K562 (cell line): ENCODE results near the gene CCDC186. TPM values are rescaled to one million over a fixed set of nuclear protein-coding genes. Genes with fewer than 3 reads are reported as not detected.

ENCODE experiments used
- ATAC-seq: fragments of 200-7000 bp; cut with Tn5 transposase; 3 replicates; pipeline ENCODE4 v1.9.1; 2020; ENCODE audit warnings: moderate library complexity
- BruUV-seq: library from RNA; stranded (reverse); fragments of 400-500 nt; replicated peaks from 2 replicates; lab custom pipeline; 2021; lab: Mats Ljungman, UMichigan
- CTCF ChIA-PET: fragments of 300-600 bp; formaldehyde crosslinking; extraction: SDS; loops from one replicate; lab custom pipeline; 2021; ENCODE audit warnings: low intra/inter-chr PET ratio; lab: Yijun Ruan, JAX
- POLR2A ChIA-PET: fragments of 300-600, 350-650 bp; sonication (Branson Sonifier 250); formaldehyde crosslinking; extraction: SDS; loops from one replicate; lab custom pipeline; 2021; ENCODE audit warnings: antibody characterized with exemption, inconsistent platforms; lab: Yijun Ruan, JAX
- DNase-seq, 4 experiments: peaks; one replicate each; pipeline versions ENCODE4 v3.0.0 to v3.0.0-alpha.2; 2011 to 2018; ENCODE audit warnings: low spot score in 3 of 4, mixed read lengths in 3 of 4; ENCODE audit errors: extremely low read depth in 1 of 4
- FAIRE-seq: peaks from 2 replicates; lab custom pipeline; 2011; peaks lifted over from hg19 to GRCh38; lab: Jason Lieb, UNC
- H2AFZ ChIP-seq: 2 replicates; pipeline ENCODE4 v1.6.0; 2011; ENCODE audit warnings: low read depth, low read length, control low read depth, inconsistent platforms
- H3K27ac ChIP-seq: fragments of 200-600 bp; 3 replicates; pipeline ENCODE4 v1.8.0; 2011; ENCODE audit warnings: low read depth, mild to moderate bottlenecking, control low read depth, inconsistent platforms, low read length, moderate library complexity, mixed read lengths; ENCODE audit errors: extremely low read depth
- H3K27me3 ChIP-seq, 2 experiments: fragments of 300-600 bp in 1 of 2; 2 replicates in 1 of 2; 3 replicates in 1 of 2; pipeline versions ENCODE4 v1.6.0 to v1.8.0; 2011; ENCODE audit warnings: inconsistent platforms in 2 of 2, low read length in 2 of 2, mild to moderate bottlenecking in 1 of 2, mixed read lengths in 1 of 2, moderate library complexity in 1 of 2; ENCODE audit not compliant: control insufficient read depth in 2 of 2, insufficient read depth in 2 of 2
- H3K36me3 ChIP-seq: fragments of 300-600 bp; 3 replicates; pipeline ENCODE4 v1.8.0; 2011; ENCODE audit warnings: mild to moderate bottlenecking, low read length, inconsistent platforms; ENCODE audit not compliant: control insufficient read depth, insufficient read depth
- H3K4me1 ChIP-seq, 2 experiments: fragments of 200-600 bp in 1 of 2; replicated peaks in 1 of 2; 2 replicates in 1 of 2; 3 replicates in 1 of 2; pipeline versions ENCODE4 v1.5.1 to v1.8.0; 2011; ENCODE audit warnings: inconsistent platforms in 2 of 2, low read length in 2 of 2, mild to moderate bottlenecking in 1 of 2, mixed read lengths in 1 of 2, moderate library complexity in 1 of 2; ENCODE audit not compliant: control insufficient read depth in 2 of 2, insufficient read depth in 2 of 2
- H3K4me2 ChIP-seq: 2 replicates; pipeline ENCODE4 v1.6.1; 2011; ENCODE audit warnings: low read length, control low read depth, inconsistent platforms, mixed read lengths; ENCODE audit not compliant: insufficient read depth
- H3K4me3 ChIP-seq: fragments of 200-600 bp; sonication (generic), shearing (Covaris generic); 2 replicates; pipeline ENCODE4 v1.5.1; 2016; ENCODE audit warnings: control low read depth, inconsistent platforms
- H3K79me2 ChIP-seq: fragments of 200-600 bp; 3 replicates; pipeline ENCODE4 v1.8.0; 2011; ENCODE audit warnings: low read length, inconsistent platforms; ENCODE audit not compliant: control insufficient read depth, insufficient read depth
- H3K9ac ChIP-seq, 2 experiments: 2 replicates each; pipeline versions ENCODE4 v1.6.0 to v1.6.1; 2011; ENCODE audit warnings: low read depth in 2 of 2, low read length in 2 of 2, control low read depth in 1 of 2, inconsistent platforms in 1 of 2, mild to moderate bottlenecking in 1 of 2, mixed read lengths in 1 of 2; ENCODE audit not compliant: insufficient read depth in 1 of 2
- H3K9me1 ChIP-seq: one replicate; pipeline ENCODE4 v1.6.0; 2011; ENCODE audit warnings: inconsistent platforms, mild to moderate bottlenecking, low read length, moderate library complexity; ENCODE audit not compliant: control insufficient read depth, insufficient read depth
- H3K9me3 ChIP-seq: replicated peaks from 2 replicates; pipeline ENCODE4 v1.5.1; 2011; ENCODE audit warnings: low read depth, low read length, inconsistent platforms; ENCODE audit not compliant: control insufficient read depth, insufficient read depth
- H4K20me1 ChIP-seq: replicated peaks from 2 replicates; pipeline ENCODE4 v1.6.1; 2011; ENCODE audit warnings: low read length, inconsistent platforms, mixed read lengths; ENCODE audit not compliant: control insufficient read depth, insufficient read depth
- CCAR2 ChIP-seq: fragments of 200-400 bp; formaldehyde crosslinking; IDR thresholded peaks from 2 replicates; pipeline ENCODE4 v1.6.1; 2017; ENCODE audit warnings: mild to moderate bottlenecking, low read depth, low read length
- HEY1 ChIP-seq: fragments of 250-450 bp; sonication (Bioruptor Pico); IDR thresholded peaks from 2 replicates; pipeline ENCODE4 v1.5.0; 2020; ENCODE audit warnings: mild to moderate bottlenecking, moderate library complexity, borderline replicate concordance
- MYNN ChIP-seq, 2 experiments: sonication (generic); formaldehyde crosslinking in 1 of 2; IDR thresholded peaks; 2 replicates each; pipeline versions ENCODE4 v1.5.0 to v1.6.1; 2016 to 2020; ENCODE audit warnings: antibody characterized with exemption in 1 of 2, missing genetic modification reagents in 1 of 2
- NONO ChIP-seq, 2 experiments: fragments of 200-400 bp in 1 of 2; fragments of 450-650 bp in 1 of 2; formaldehyde crosslinking in 1 of 2; IDR thresholded peaks; 2 replicates each; pipeline ENCODE4 v1.6.1; 2017; ENCODE audit warnings: low read depth in 2 of 2, mild to moderate bottlenecking in 2 of 2, moderate library complexity in 2 of 2, low read length in 1 of 2
- NR4A1 ChIP-seq, 2 experiments: fragments of 250-450 bp in 1 of 2; fragments of 450-650 bp in 1 of 2; sonication (Bioruptor Pico) in 1 of 2; IDR thresholded peaks; 2 replicates each; pipeline versions ENCODE4 v1.4.0 to v1.6.1; 2016 to 2020; ENCODE audit warnings: mild to moderate bottlenecking in 2 of 2, missing compliant biosample characterization in 1 of 2, missing genetic modification characterization in 1 of 2, moderate library complexity in 1 of 2
- ZNF408 ChIP-seq: fragments of 250-450 bp; sonication (Bioruptor Pico); IDR thresholded peaks from 2 replicates; pipeline ENCODE4 v1.4.0; 2020; ENCODE audit warnings: low read depth, mild to moderate bottlenecking, moderate library complexity
- WGBS: fragments of 100-300 bp; shearing (Covaris generic); methylation state at CpG from one replicate; pipeline ENCODE4 v1.1.6; 2016; ENCODE audit warnings: low coverage, mixed read lengths; ENCODE audit not compliant: insufficient coverage; ENCODE audit errors: missing lambda C conversion rate; 5-methylcytosine and 5-hydroxymethylcytosine counted together
- in situ Hi-C: fragments of 300-500 bp; cut with MboI; formaldehyde crosslinking; loops from 4 replicates; pipeline ENCODE4 v1.15.0; 2018; ENCODE audit warnings: inconsistent platforms, mixed read lengths
- intact Hi-C: fragments of 100-400 bp; cut with micrococcal nuclease; formaldehyde crosslinking; loops from 2 replicates; pipeline ENCODE4 v1.14.2; 2022
- polyA plus RNA-seq, 8 experiments: library from polyadenylated mRNA; depleted of rRNA in 4 of 8; stranded (reverse) in 5 of 8; unstranded in 3 of 8; fragments of >200 nt; fragmentation: Nextera tagmentation in 2 of 8; fragmentation: Illumina TruSeq in 1 of 8; extraction: Ambion mirVana in 2 of 8; extraction: Trizol in 1 of 8; gene quantifications; 2 replicates each; pipeline versions ENCODE4 v1.2.1 to v1.2.3, GENCODE V29; 2011 to 2014; ENCODE audit warnings: inconsistent platforms in 1 of 8, missing spikeins in 1 of 8
- total RNA-seq, 7 experiments: library from RNA; depleted of rRNA in 6 of 7; stranded (reverse); fragments of >200 nt in 6 of 7; fragmentation: Illumina TruSeq in 2 of 7; extraction: Trizol in 2 of 7; gene quantifications; 2 replicates each; pipeline versions ENCODE4 v1.2.1 to v1.2.3, GENCODE V29; 2011 to 2021; ENCODE audit warnings: low replicate concordance in 1 of 7
- TF ChIP-seq, protein P1 (sequence below), 2 experiments: fragments of 150-350 bp in 1 of 2; IDR thresholded peaks; 2 replicates each; pipeline ENCODE4 v1.6.1; 2012 to 2016; ENCODE audit warnings: low read depth in 2 of 2, low read length in 2 of 2, mild to moderate bottlenecking in 1 of 2, moderate library complexity in 1 of 2
- TF ChIP-seq, protein P2 (sequence below): fragments of 200-400 bp; formaldehyde crosslinking; IDR thresholded peaks from 2 replicates; pipeline ENCODE4 v1.6.1; 2017; ENCODE audit warnings: mild to moderate bottlenecking, low read depth, low read length, moderate library complexity

CCDC186 gene
- total and polyA plus RNA-seq, 9 of the 15 experiments (the other 6 are each of a cell fraction or from before 2014, with no cell fraction given): 2.0 to 7.5 (median 4.7) TPM

DNA sequence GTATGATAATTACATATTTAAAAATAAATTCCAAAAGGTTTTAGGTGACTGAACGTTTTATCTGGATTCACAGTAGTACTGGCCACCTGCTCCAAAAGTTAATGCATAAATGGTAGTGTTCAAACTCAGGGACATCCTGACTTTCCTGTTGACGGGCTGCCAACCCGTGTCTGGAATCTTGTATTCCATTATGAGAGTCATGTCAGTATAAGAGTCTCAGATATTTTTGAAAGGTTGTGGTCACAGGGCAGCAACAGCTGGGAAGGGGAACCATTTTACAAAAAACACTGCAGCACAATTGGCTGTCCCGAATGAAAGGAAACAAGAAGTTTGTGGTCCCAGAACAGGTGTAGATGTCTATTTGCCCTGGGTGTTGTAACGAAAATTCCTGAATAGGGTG, 8.0 kb upstream of the CCDC186 start:
- Histone ChIP-seq H3K36me3 (no peaks in the 10 kb centered on the region), H3K9me1 (no peaks in the 10 kb centered on the region), H3K4me2 (no peak overlapping the region), H3K4me3 (no peak overlapping the region), H2AFZ (no peak overlapping the region), H3K27me3 (peaks cover 0 to 5% of the 10 kb centered on the region in 2 experiments; a peak in 3 of 5 replicates), H4K20me1 (no peaks in the 10 kb centered on the region), H3K9me3 (no peaks in the 10 kb centered on the region), H3K9ac (no peak overlapping the region), H3K27ac (no peak overlapping the region), H3K4me1 (no peaks in the 10 kb centered on the region), H3K79me2 (no peaks in the 10 kb centered on the region)
- no TSS peak for BruUV-seq
- ChIA-PET POLR2A (interaction anchor here (0.6 to 1.2 kb wide), 2 partner anchors 17 to 20 kb away, joined by 3 to 4 read pairs; no protein-coding TSS in a partner anchor), CTCF (no interaction called here)
- in situ Hi-C loops (no loop called here), intact Hi-C loops (no loop called here)
- no peak for FAIRE-seq
- TF ChIP-seq MYNN (IDR thresholded peaks at IDR 0.05) (0 out of 2 replicates have a peak, but pooled peaks have one; percentile 61), MYNN (CRISPR knock-in tag; IDR thresholded peaks at IDR 0.05) (no peak), NONO (IDR thresholded peaks at IDR 0.05; ENCODE audit: low read depth in 2 of 2, low read length in 1 of 2) (no peak), NR4A1 (CRISPR knock-in tag; IDR thresholded peaks at IDR 0.05) (no peak), NR4A1 (tag; IDR thresholded peaks at IDR 0.05) (no peak), CCAR2 (no peak), HEY1 (CRISPR knock-in tag) (no peak), ZNF408 (no peak)
- TF ChIP-seq, protein P1, sequence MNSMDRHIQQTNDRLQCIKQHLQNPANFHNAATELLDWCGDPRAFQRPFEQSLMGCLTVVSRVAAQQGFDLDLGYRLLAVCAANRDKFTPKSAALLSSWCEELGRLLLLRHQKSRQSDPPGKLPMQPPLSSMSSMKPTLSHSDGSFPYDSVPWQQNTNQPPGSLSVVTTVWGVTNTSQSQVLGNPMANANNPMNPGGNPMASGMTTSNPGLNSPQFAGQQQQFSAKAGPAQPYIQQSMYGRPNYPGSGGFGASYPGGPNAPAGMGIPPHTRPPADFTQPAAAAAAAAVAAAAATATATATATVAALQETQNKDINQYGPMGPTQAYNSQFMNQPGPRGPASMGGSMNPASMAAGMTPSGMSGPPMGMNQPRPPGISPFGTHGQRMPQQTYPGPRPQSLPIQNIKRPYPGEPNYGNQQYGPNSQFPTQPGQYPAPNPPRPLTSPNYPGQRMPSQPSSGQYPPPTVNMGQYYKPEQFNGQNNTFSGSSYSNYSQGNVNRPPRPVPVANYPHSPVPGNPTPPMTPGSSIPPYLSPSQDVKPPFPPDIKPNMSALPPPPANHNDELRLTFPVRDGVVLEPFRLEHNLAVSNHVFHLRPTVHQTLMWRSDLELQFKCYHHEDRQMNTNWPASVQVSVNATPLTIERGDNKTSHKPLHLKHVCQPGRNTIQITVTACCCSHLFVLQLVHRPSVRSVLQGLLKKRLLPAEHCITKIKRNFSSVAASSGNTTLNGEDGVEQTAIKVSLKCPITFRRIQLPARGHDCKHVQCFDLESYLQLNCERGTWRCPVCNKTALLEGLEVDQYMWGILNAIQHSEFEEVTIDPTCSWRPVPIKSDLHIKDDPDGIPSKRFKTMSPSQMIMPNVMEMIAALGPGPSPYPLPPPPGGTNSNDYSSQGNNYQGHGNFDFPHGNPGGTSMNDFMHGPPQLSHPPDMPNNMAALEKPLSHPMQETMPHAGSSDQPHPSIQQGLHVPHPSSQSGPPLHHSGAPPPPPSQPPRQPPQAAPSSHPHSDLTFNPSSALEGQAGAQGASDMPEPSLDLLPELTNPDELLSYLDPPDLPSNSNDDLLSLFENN (IDR thresholded peaks at IDR 0.05; ENCODE audit: low read depth in 2 of 2, low read length in 2 of 2): no peak
- TF ChIP-seq, protein P2, sequence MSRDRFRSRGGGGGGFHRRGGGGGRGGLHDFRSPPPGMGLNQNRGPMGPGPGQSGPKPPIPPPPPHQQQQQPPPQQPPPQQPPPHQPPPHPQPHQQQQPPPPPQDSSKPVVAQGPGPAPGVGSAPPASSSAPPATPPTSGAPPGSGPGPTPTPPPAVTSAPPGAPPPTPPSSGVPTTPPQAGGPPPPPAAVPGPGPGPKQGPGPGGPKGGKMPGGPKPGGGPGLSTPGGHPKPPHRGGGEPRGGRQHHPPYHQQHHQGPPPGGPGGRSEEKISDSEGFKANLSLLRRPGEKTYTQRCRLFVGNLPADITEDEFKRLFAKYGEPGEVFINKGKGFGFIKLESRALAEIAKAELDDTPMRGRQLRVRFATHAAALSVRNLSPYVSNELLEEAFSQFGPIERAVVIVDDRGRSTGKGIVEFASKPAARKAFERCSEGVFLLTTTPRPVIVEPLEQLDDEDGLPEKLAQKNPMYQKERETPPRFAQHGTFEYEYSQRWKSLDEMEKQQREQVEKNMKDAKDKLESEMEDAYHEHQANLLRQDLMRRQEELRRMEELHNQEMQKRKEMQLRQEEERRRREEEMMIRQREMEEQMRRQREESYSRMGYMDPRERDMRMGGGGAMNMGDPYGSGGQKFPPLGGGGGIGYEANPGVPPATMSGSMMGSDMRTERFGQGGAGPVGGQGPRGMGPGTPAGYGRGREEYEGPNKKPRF: no peak
- 0% methylated on average over 5 of the region's 5 CpGs for WGBS
- no peak for ATAC-seq
- no peak for DNase-seq
